GM15510 (cell line): ENCODE data around the gene SND1.

Experiments used
- POLR2A ChIP-seq: IDR thresholded peaks from 3 replicates; pipeline ENCODE4 v1.6.1; 2011; ENCODE audit warnings: borderline replicate concordance; ENCODE audit not compliant: insufficient read length; ENCODE audit errors: extremely low read depth

Gene SND1

DNA sequence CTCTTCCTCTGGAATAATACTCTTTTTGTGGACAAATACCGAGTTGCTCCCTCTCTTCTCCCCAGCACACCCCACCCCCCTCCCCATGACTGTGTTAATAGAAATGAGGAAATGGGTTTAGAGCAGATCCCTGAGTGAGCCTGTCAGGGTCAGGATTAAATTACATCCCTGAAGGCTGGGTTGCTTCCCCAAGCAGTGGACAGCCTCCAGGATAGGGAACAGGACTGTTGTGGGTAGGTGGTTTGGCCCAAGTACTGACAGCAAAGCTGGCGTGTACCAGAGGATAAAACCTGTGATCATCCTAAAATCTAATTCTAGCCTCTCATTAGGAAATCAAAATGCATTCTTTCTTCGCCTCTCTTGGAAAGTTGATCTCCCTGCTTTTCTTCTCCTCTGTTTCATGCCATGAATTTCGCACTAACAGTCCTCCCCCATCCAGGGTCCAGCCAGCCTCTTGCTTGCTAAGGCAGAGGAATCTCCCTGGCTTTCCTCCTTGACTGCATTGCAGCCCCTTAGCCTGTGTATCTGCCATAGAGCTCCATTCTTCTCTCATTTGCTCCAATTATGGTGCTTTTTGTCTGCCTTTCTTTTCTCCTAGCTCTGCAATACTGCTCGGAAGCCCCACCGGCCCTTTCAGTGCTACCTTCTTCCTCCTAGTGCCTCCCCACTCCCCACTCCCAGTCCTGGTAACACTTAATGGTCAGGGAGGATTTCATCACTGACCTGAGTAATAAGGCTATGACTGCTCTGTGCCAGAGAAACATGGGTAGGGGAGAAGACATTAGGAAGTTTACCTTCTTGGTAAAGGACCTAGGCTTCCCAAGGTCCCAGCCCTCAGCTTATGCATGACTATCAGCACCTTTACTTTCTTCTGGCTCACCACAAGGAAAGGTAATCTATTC is 370.9 kb downstream of the SND1 start:
- TF ChIP-seq POLR2A, result no peak

DNA sequence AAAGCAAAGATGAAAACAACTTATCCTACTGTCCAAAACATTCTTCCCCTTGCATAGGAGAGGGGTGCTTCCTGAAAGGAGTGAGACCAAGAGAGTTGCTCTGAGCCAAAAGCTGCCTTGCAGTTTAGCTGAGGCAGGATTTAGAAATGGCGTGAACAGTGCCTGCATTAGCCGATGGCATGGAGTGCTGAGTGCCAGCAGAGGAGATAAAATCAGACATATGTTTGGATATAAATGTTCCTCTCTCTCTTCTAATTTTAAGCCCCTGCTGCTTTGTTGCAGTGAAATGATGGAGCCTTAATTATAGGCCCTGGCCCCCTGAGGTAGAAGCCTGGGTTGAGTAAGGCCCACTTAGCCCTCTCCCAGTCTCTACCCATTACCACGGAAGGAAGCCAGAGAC is 372.2 kb downstream of the SND1 start:
- TF ChIP-seq POLR2A, result no peak

DNA sequence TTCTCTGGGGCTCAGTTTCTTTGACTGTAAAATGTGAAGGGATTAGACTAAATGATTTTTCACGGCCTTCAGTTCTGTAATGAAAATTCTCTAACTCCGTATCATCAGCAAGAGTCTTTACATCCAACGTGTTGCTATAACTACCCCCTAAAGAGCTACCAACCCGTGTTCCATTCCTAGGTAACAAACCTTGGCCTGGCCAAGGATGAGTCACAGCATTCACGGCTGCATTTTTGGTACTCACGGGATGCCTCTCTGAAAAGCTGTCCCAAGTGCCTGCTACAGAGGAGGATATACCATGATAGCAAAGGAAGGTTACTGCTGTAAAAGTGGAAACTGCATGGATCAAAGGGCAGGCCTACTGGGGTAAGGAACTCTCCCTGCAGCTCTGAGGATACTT is 373.4 kb downstream of the SND1 start:
- no peak for TF ChIP-seq POLR2A

DNA sequence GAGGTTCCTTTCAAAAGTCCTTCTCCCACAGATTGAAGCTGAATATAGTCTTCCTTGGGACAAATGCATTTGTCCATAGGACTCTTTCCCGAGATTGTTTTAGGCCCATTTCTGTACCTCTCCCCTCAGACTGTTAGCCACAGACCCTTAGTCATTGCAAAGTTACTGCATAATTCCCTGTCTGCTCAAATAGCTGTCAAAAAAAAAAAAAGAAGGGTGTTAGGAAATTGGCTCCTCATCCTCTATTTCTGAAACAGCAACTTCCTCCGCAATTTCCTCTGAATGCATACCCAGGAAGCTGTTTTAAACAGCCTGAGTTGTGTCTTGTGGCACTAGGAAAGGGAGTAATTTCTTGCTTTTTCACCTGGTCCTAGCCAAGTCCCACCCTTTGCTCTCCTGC is 373.8 kb downstream of the SND1 start:
- TF ChIP-seq POLR2A, result no peak

DNA sequence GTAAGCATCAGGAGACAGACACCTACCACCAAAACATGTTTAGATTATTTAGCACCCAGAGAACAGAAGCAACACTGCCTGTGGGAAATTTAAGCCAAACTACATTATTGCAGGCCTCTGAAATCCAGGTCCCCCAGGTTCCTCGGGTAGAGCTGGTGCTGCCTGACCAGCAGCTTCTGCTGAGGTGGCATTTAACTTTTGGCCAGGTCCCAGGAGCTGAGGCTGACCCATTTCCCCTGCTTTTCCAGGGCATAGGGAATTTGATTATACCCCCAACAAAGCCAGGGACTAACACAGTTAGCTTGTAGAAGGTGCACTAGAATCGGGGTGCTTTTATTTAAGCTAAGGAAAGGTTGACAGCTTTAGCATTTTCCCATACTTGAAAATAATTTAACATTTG is 374.6 kb downstream of the SND1 start:
- no peak for TF ChIP-seq POLR2A

DNA sequence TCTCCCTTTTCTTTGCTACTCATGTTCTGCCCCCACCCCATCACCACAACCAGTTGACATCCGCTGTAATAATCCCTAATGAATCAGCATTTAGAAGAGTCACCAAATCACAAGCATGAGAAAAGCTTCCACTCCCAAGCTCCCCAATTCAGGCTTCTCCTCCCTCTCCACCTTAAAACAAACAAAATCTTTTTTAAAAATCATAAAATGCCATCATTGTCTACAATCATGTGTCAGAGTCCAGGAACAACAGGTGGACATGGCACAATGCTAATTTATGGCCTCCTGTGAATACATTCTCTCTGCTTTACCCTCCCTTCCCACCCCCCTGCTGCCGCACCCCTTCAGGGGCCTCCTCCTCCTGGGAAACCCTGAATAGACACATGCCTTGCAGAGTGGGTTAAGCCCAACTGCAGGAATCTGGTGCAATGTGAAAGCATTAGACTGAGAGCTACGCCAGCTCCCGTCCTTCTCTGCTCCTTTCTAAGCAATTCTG is 375.5 kb downstream of the SND1 start:
- TF ChIP-seq POLR2A, result no peak

DNA sequence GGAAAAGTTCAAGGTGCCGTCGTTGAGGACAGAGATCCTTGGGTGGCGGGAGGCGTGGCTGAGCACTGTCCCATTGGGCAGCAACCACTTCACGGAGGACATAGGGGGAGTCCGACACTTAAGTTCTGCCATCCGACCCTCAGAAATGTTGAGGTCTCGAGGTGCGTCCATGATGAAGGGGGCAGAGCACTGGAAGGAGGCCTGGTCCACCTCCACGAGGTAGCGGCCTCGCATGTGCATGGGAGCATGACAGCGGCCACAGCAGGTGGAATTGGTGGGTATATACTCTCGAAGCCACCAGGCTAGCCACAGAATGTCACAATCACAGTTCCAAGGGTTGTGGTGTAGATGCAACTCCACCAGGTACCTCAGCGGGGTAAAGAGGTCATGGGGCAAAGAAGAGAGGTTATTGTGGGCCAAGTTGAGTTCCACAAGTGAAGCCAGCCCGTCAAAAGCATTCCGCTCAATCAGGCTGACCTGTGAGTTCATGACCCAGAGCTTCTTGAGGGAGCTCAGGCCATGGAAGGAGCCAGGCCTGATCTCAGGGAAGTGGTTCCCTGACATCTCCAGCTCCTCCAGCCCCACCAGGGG is 377.5 kb downstream of the SND1 start:
- TF ChIP-seq POLR2A, result no peak

DNA sequence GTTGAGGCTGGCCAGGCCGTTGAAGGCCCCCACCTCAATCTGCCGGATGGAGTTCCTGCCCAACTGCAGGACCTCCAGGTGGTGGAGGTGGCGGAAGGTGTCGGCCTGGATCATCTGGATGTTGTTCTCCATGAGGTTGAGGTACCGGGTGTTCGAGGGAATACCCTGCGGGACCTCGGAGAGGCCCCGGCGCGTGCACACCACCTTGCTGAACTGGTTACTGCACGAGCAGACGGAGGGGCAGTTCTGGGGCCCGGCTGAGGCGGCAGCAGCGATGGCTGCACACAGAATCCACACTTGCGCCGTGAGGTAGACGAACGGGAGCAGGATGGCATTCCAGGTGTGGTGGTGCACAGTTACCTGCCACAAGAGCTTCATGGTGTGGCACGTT is 378.3 kb downstream of the SND1 start:
- TF ChIP-seq POLR2A, result no peak

DNA sequence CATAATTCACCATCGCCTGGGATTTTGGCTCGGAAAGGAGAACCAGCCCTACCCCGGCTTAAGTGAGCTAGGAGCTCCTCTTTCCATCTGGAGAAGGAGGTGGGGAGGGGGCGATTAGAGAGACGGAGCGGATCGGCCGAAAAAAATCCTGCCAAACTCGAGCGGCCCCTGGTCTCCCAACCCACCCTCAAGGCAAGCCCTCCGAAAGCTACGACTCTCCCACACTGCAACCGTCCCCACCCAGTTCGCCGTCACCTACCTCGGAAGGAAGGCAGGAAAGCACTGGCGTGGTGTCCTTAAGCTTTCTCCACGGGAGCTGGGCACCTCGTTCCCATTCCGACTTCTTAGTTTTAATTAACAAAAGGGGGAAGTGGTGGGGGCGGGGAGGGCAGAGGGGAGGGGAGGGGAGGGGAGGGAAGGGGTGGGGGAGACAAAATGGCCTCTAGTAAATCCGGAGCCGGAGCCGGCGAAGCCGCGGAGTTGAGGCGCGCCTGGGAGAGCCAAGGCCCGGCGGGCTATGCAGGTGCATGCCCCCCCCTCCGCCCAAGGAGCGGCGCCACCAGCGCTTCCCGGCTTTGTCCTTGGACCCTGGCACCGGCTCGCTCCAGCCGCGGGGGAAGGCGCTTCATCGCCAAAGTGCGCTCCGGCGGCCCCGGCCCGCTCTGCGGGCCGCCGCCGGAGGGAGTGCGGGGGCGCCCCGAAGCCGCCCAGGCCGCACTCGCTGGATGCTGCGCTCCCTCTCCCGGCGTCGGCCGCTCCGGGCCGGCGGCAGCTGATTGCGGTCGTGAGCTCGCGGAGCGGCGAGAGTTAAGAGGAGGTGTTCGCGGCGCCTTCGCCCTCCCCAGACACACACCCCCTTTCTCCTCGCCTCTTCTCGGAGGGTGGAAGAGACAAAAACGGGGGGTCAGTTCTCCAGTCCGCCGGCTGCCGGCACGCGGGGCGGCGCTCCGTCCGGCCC is 378.9 kb downstream of the SND1 start, which contains the start of gene LRRC4:
LRRC4 (minus strand) TSS at position 784 of the 958 bp plus-strand sequence. CDS start 797 bp downstream, outside the sequence.
- TF ChIP-seq POLR2A, result no peak

DNA sequence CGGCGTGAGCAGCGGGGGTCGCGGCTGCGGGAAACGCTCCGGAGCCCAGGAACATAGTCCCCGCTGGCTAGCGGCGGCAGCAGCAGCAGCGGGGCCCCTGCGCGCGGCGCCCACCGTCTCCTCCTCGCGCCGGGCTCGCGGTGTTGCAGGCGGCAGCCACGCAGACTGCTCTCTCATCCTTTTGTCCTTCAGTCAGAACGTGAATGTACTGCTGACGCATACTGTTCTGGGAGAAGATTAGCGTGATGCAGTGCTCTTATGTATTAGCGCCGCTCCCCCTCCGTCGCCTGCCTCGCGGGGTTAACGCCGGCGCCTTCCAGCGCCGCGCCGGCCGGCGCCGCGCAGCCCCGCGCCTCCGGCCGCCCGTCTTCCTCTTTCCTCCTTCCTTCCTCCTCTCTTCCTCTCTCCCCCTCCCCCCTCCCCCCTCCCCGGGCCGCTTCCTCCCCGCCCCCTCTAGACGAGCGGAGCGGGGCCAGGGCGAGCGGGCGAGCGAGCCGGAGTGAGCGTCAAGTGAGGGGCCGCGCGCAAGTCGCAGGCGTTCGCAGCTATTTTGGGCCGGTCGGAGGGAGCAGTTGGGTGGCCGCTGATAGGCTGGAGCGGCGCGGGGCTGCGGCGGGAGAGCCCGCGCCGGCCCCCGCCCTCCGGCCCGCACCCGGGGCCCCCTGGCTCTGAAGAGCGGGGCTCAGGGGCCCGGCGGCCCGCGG is 380.1 kb downstream of the SND1 start:
- TF ChIP-seq POLR2A, result no peak

DNA sequence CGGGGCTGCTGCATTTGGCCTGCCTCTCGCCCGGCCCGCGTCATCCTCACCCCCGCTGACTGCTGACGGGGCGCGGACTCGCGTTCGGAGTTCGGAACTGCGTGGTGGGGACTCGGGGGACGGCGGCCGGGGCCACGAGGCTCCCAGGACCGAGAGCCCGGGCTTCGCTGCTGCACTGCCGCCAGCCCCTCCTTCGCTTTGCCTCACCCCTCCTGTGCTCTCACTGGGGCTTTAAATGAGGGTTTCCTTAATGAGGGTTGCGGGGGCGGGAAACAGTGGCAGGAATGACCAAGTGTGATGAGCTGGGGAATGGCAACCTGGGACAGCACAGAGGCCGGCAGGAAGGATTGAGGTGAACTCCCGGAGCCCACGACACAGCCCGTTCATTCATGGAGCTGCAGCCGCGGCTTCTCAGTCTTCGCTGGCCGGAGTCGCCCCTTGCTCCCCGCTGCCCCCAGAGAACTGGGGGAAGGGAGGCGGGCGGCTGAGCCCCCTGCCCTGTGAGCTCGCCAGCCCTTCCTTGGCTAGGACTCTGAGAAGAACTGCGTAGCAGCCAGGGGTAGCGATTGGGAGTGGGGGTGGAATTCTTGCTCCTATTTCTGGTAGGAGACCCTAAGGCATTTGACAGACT is 380.7 kb downstream of the SND1 start:
- no peak for TF ChIP-seq POLR2A

DNA sequence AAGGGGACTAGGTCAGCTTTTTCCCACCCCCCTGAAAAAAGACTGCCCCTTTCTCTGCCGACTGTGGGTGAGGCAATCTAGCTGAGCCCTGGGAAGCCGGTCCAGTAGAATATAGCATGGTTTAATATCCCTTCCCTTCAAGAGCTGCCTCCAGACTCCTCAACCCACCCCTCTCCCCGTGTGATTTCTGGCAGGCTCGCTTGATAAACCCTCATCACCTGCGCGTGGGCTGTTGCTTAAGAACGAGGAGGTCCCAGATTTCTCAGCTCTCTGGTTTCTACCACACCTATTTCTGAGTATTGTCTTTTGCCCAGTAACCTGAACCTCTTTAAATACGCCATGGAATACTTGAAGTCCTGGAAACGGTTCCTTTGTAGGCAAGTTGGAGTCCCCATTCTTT is 381.3 kb downstream of the SND1 start:
- no peak for TF ChIP-seq POLR2A

DNA sequence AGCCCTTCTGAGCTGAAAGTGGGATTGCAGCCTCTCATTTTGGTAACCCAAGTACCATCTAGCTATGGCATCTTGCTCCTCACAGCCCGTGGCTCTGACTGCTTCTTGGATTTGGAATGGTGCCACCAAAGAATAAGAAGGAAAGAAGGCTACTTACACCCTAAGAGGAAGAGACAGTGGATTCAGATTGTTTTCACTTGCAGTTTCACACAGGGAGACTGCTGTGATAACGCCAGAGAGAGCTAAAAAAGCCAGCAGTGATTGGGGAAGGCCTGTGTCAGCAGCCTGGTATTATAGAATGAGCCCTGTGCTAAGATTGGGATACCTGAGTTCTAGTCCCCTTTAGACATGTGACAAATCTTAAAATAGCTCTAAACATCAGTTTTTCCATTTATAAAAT is 382.8 kb downstream of the SND1 start:
- TF ChIP-seq POLR2A, result no peak

DNA sequence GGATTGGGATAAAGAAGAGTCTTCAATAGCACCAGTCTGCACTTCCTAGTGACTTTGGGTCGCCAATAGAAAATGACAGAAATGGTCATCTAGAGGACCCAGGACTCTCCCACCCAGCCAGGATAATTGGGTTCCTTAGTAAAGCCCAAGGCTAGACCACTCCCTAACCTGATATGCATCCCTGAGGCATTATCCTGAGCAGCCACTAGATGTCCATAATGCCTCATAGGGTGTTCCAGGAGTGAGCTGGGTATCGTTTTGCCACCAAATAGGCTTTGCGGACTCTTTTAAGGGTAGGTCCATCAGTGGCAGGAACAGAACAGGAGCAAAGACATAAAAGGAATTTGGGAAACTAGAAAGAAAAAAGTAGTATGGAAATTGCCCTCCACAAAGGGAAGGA is 383.7 kb downstream of the SND1 start:
- no peak for TF ChIP-seq POLR2A
